HepG2 (cell line): ENCODE results near the gene TAMALIN. TPM values are rescaled to one million over a fixed set of nuclear protein-coding genes. Genes with fewer than 3 reads are reported as not detected.

Experiments used
- ATAC-seq: fragments of 200-7000 bp; cut with Tn5 transposase; 3 replicates; pipeline ENCODE4 v1.9.1; 2020; ENCODE audit warnings: mild to moderate bottlenecking, moderate library complexity
- BruUV-seq: library from RNA; stranded (reverse); fragments of 400-500 nt; replicated peaks from 2 replicates; lab custom pipeline; 2021; lab: Mats Ljungman, UMichigan
- CTCF ChIA-PET: fragments of 300-600 bp; formaldehyde crosslinking; extraction: SDS; loops from one replicate; lab custom pipeline; 2021; ENCODE audit warnings: low total read pairs, inconsistent platforms, low intra/inter-chr PET ratio; lab: Yijun Ruan, JAX
- POLR2A ChIA-PET: fragments of 350-600 bp; sonication (Branson Sonifier 250); formaldehyde crosslinking; loops from one replicate; lab custom pipeline; 2020; ENCODE audit warnings: antibody characterized with exemption, inconsistent platforms; lab: Yijun Ruan, JAX
- DNase-seq: peaks from one replicate; pipeline ENCODE4 v3.0.0-alpha.2; 2015; ENCODE audit warnings: low spot score
- FAIRE-seq: peaks from 3 replicates; lab custom pipeline; 2011; peaks lifted over from hg19 to GRCh38; lab: Jason Lieb, UNC
- H2AFZ ChIP-seq: one replicate; pipeline ENCODE4 v1.6.1; 2011; ENCODE audit warnings: low read length, inconsistent platforms
- H3K27ac ChIP-seq: fragments of 300-600 bp; 3 replicates; pipeline ENCODE4 v1.8.0; 2011; ENCODE audit warnings: mixed run types, mild to moderate bottlenecking, mixed read lengths, low read length, inconsistent platforms; ENCODE audit not compliant: insufficient read depth; ENCODE audit errors: extremely low read length
- H3K27me3 ChIP-seq, 2 experiments: fragments of 200-600 bp in 1 of 2; 2 replicates in 1 of 2; 3 replicates in 1 of 2; pipeline versions ENCODE4 v1.6.0 to v1.8.0; 2011; ENCODE audit warnings: low read length in 2 of 2, mild to moderate bottlenecking in 2 of 2, moderate library complexity in 2 of 2, inconsistent platforms in 1 of 2; ENCODE audit not compliant: insufficient read depth in 2 of 2, control insufficient read depth in 1 of 2
- H3K36me3 ChIP-seq, 2 experiments: fragments of 200-600 bp in 1 of 2; replicated peaks in 1 of 2; 2 replicates in 1 of 2; 3 replicates in 1 of 2; pipeline versions ENCODE4 v1.5.1 to v1.8.0; 2011; ENCODE audit warnings: low read length in 2 of 2, inconsistent platforms in 1 of 2; ENCODE audit not compliant: insufficient read depth in 2 of 2, control insufficient read depth in 1 of 2
- H3K4me1 ChIP-seq: 2 replicates; pipeline ENCODE4 v1.5.1; 2012; ENCODE audit warnings: low read length, inconsistent platforms; ENCODE audit not compliant: insufficient read depth
- H3K4me2 ChIP-seq: 2 replicates; pipeline ENCODE4 v1.6.0; 2011; ENCODE audit warnings: low read depth, low read length, inconsistent platforms
- H3K4me3 ChIP-seq, 3 experiments: fragments of 200-600 bp in 1 of 3; sonication (generic), shearing (Covaris generic) in 1 of 3; replicated peaks in 1 of 3; 2 replicates each; pipeline ENCODE4 v1.5.1; 2011 to 2016; ENCODE audit warnings: low read length in 3 of 3, inconsistent platforms in 2 of 3, low read depth in 2 of 3, mild to moderate bottlenecking in 2 of 3, control low read depth in 1 of 3, mixed read lengths in 1 of 3; ENCODE audit not compliant: insufficient read depth in 1 of 3
- H3K79me2 ChIP-seq: one replicate; pipeline ENCODE4 v1.6.1; 2011; ENCODE audit warnings: low read length, inconsistent platforms; ENCODE audit not compliant: insufficient read depth
- H3K9ac ChIP-seq: 2 replicates; pipeline ENCODE4 v1.6.0; 2011; ENCODE audit warnings: mild to moderate bottlenecking, low read depth, low read length, inconsistent platforms; ENCODE audit not compliant: insufficient read depth
- H3K9me3 ChIP-seq: 2 replicates; pipeline ENCODE4 v1.5.1; 2012; ENCODE audit warnings: mild to moderate bottlenecking, low read length
- H4K20me1 ChIP-seq: 2 replicates; pipeline ENCODE4 v1.6.0; 2011; ENCODE audit warnings: inconsistent platforms, mild to moderate bottlenecking, low read length, moderate library complexity; ENCODE audit not compliant: insufficient read depth
- ARNT ChIP-seq: fragments of 450-650 bp; IDR thresholded peaks from 2 replicates; pipeline ENCODE4 v1.6.1; 2017
- CAMTA2 ChIP-seq: sonication (generic); formaldehyde crosslinking; IDR thresholded peaks from 2 replicates; pipeline ENCODE4 v1.4.0; 2020; ENCODE audit warnings: mild to moderate bottlenecking, missing genetic modification reagents, borderline replicate concordance
- DMAP1 ChIP-seq: IDR thresholded peaks from 2 replicates; pipeline ENCODE4 v1.6.1; 2016
- GATAD2A ChIP-seq: IDR thresholded peaks from 2 replicates; pipeline ENCODE4 v1.6.1; 2016
- HDAC2 ChIP-seq: sonication (generic); formaldehyde crosslinking; IDR thresholded peaks from 2 replicates; pipeline ENCODE4 v1.4.0; 2020; ENCODE audit warnings: missing genetic modification reagents
- MLLT10 ChIP-seq: sonication (generic); formaldehyde crosslinking; IDR thresholded peaks from 2 replicates; pipeline ENCODE4 v1.4.0; 2020; ENCODE audit warnings: missing genetic modification reagents
- MZF1 ChIP-seq: sonication (generic); formaldehyde crosslinking; IDR thresholded peaks from 2 replicates; pipeline ENCODE4 v1.8.1; 2023; ENCODE audit warnings: mild to moderate bottlenecking, missing genetic modification reagents, borderline replicate concordance
- NFIC ChIP-seq: IDR thresholded peaks from 2 replicates; pipeline ENCODE4 v1.6.1; 2012; ENCODE audit warnings: mild to moderate bottlenecking, low read length, inconsistent platforms
- NFYB ChIP-seq: sonication (generic); formaldehyde crosslinking; IDR thresholded peaks from 2 replicates; pipeline ENCODE4 v1.4.0; 2020; ENCODE audit warnings: missing genetic modification reagents
- NKX3-1 ChIP-seq: sonication (generic); formaldehyde crosslinking; IDR thresholded peaks from 2 replicates; pipeline ENCODE4 v1.5.0; 2020; ENCODE audit warnings: missing genetic modification reagents
- REL ChIP-seq: sonication (generic); formaldehyde crosslinking; conservative IDR thresholded peaks from 2 replicates; pipeline ENCODE4 v1.8.0; 2022; ENCODE audit warnings: mild to moderate bottlenecking, missing genetic modification reagents, moderate library complexity
- RFX5 ChIP-seq: IDR thresholded peaks from 2 replicates; pipeline ENCODE4 v1.6.1; 2011; ENCODE audit warnings: low read depth, low read length, improper control_type of control experiment
- RXRB ChIP-seq: IDR thresholded peaks from 2 replicates; pipeline ENCODE4 v1.6.1; 2016; ENCODE audit warnings: borderline replicate concordance, missing genetic modification reagents, missing compliant biosample characterization
- SIN3A ChIP-seq: IDR thresholded peaks from 2 replicates; pipeline ENCODE4 v1.6.1; 2011; ENCODE audit warnings: low read depth, mild to moderate bottlenecking, control low read depth, low read length, borderline replicate concordance
- SMAD1 ChIP-seq: sonication (generic); formaldehyde crosslinking; IDR thresholded peaks from 2 replicates; pipeline ENCODE4 v1.4.0; 2020; ENCODE audit warnings: missing genetic modification reagents, low read depth, mild to moderate bottlenecking, borderline replicate concordance
- SRY ChIP-seq: sonication (generic); formaldehyde crosslinking; IDR thresholded peaks from 2 replicates; pipeline ENCODE4 v1.8.0; 2022; ENCODE audit warnings: mild to moderate bottlenecking, missing genetic modification reagents
- ZNF264 ChIP-seq: sonication (generic); formaldehyde crosslinking; IDR thresholded peaks from 2 replicates; pipeline ENCODE4 v1.4.0; 2020; ENCODE audit warnings: missing genetic modification reagents
- ZNF326 ChIP-seq: sonication (generic); formaldehyde crosslinking; IDR thresholded peaks from 2 replicates; pipeline ENCODE4 v1.4.0; 2020; ENCODE audit warnings: missing genetic modification reagents, borderline replicate concordance
- ZNF557 ChIP-seq: sonication (generic); formaldehyde crosslinking; IDR thresholded peaks from 2 replicates; pipeline ENCODE4 v1.4.0; 2020; ENCODE audit warnings: missing genetic modification reagents
- ZNF589 ChIP-seq: sonication (generic); formaldehyde crosslinking; conservative IDR thresholded peaks from 2 replicates; pipeline ENCODE4 v1.8.0; 2022; ENCODE audit warnings: mild to moderate bottlenecking, moderate library complexity, missing genetic modification reagents
- ZNF709 ChIP-seq: sonication (generic); formaldehyde crosslinking; IDR thresholded peaks from 2 replicates; pipeline ENCODE4 v1.5.0; 2020; ENCODE audit warnings: mild to moderate bottlenecking, missing genetic modification reagents
- ZNF737 ChIP-seq: sonication (generic); formaldehyde crosslinking; IDR thresholded peaks from 2 replicates; pipeline ENCODE4 v1.5.0; 2020; ENCODE audit warnings: missing genetic modification reagents, mild to moderate bottlenecking, borderline replicate concordance
- ZNF788 ChIP-seq: sonication (generic); formaldehyde crosslinking; IDR thresholded peaks from 2 replicates; pipeline ENCODE4 v1.5.0; 2020; ENCODE audit warnings: mild to moderate bottlenecking, missing genetic modification reagents, borderline replicate concordance
- WGBS: methylation state at CpG from one replicate; pipeline ENCODE4 v1.1.6; 2017; ENCODE audit warnings: low lambda C conversion rate; 5-methylcytosine and 5-hydroxymethylcytosine counted together
- in situ Hi-C: cut with HindIII; loops from 2 replicates; pipeline ENCODE4 v1.10.0; 2017; ENCODE audit warnings: low pct_unique_long_range_greater_than_20kb; ENCODE audit not compliant: extremely low pct_ligation_motif_present
- intact Hi-C: fragments of 100-400 bp; cut with micrococcal nuclease; formaldehyde crosslinking; loops from one replicate; pipeline ENCODE4 v1.10.0; 2022; ENCODE audit not compliant: unreplicated experiment
- polyA plus RNA-seq, 8 experiments: library from polyadenylated mRNA; depleted of rRNA in 3 of 8; stranded (reverse) in 7 of 8; unstranded in 1 of 8; fragments of >200 nt; fragmentation: Illumina TruSeq in 4 of 8; extraction: Trizol in 4 of 8; gene quantifications; 2 replicates each; pipeline versions ENCODE4 v1.2.1 to v1.2.3, GENCODE V29; 2011 to 2016; ENCODE audit warnings: low read depth in 4 of 8, missing spikeins in 1 of 8, mixed read lengths in 1 of 8; ENCODE audit not compliant: insufficient read depth in 1 of 8
- total RNA-seq, 5 experiments: library from RNA; depleted of rRNA; stranded (reverse); fragments of >200 nt; fragmentation: Illumina TruSeq; extraction: Trizol; gene quantifications; 2 replicates each; pipeline ENCODE4 v1.2.3, GENCODE V29; 2016; ENCODE audit warnings: low read depth in 1 of 5
- TF ChIP-seq, protein P1 (sequence below): IDR thresholded peaks from 2 replicates; pipeline ENCODE4 v1.6.1; 2012; ENCODE audit warnings: inconsistent platforms
- TF ChIP-seq, protein P2 (sequence below): sonication (generic); formaldehyde crosslinking; IDR thresholded peaks from 2 replicates; pipeline ENCODE4 v1.8.0; 2023; ENCODE audit warnings: mild to moderate bottlenecking, missing genetic modification reagents
- TF ChIP-seq, protein P3 (sequence below): sonication (generic); formaldehyde crosslinking; IDR thresholded peaks from 2 replicates; pipeline ENCODE4 v1.8.1; 2023; ENCODE audit warnings: missing genetic modification reagents, inconsistent platforms, borderline replicate concordance

TAMALIN gene
- total and polyA plus RNA-seq, 2 of the 13 experiments (the other 11 are each of a cell fraction or from before 2014, with no cell fraction given): 2.9 to 10.9 TPM

DNA sequence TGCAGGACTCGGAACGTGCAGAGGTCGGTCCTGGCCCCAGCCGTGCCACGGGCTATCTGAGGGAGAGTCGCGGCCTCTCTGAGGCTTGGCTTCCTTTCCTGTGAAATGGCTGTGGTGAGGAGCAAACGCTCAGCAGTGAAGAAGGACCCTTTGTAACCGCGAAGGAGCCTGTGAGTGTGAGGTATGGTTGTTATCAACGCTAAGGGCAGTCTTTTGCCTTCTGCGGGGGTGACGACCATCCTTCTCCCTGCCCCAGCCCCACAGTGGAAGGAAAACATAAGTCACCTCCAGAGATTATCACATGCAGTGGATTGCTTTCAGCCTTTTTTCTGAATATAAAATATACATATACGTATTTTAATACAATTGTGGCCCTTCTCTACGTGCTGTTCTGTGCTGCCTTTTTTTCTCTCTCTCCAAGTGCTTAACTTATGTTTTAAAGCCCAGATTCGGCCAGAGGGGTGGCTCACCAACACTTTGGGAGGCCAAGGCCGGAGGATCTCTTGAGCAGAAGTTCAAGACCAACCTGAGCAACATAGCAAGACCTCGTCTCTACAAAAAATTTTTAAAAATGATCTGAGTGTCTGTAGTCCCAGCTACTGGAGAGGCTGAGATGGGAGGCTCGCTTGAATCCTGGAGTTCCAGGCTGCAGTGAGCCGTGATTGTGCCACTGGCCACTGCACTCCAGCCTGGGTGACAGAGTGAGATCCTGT, 17.4 kb downstream of the TAMALIN start:
- no peaks in the 10 kb centered on the region for H3K36me3 ChIP-seq
- H3K4me3 ChIP-seq: peak overlapping the region; percentile 57 to 85 (median 63)
- ATAC-seq: no peak
- H4K20me1 ChIP-seq: no peaks in the 10 kb centered on the region
- in situ Hi-C loops (no loop called here), intact Hi-C loops (no loop called here)
- peak overlapping the region; percentile 93 for H3K4me2 ChIP-seq
- peak overlapping the region; percentile 16 for H3K27ac ChIP-seq
- H3K9ac ChIP-seq: peak overlapping the region; percentile 61
- FAIRE-seq: no peak
- no TSS peak for BruUV-seq
- H3K4me1 ChIP-seq: peaks cover 52% of the 10 kb centered on the region
- no peaks in the 10 kb centered on the region for H3K9me3 ChIP-seq
- DNase-seq: no peak
- ChIA-PET CTCF (interaction anchor here (0.8 to 8.0 kb wide), 6 partner anchors 21 to 97 kb away, joined by 3 to 99 read pairs (median 25); partner anchors contain the start of gene ATG101), POLR2A (interaction anchor here (1.1 to 4.0 kb wide), 7 partner anchors 13 to 223 kb away, joined by 3 to 45 read pairs (median 6); partner anchors contain the start of genes NR4A1 and TAMALIN)
- WGBS: 17% methylated on average over 14 of the region's 20 CpGs
- no peaks in the 10 kb centered on the region for H3K79me2 ChIP-seq
- H3K27me3 ChIP-seq: no peaks in the 10 kb centered on the region; a peak in 2 of 5 replicates
- no peak overlapping the region for H2AFZ ChIP-seq
- TF ChIP-seq ZNF737 (CRISPR knock-in tag) (no peak), NFIC (no peak), SIN3A (no peak), ZNF264 (CRISPR knock-in tag) (no peak), SMAD1 (CRISPR knock-in tag) (0 out of 2 replicates have a peak, but pooled peaks have one; percentile 34), ZNF788 (peak; percentile 2; the same call in 1 of the 2 replicates), ZNF589 (no peak), NKX3-1 (CRISPR knock-in tag) (no peak), ZNF557 (CRISPR knock-in tag) (no peak), MZF1 (no peak), ZNF709 (CRISPR knock-in tag) (no peak), GATAD2A (CRISPR knock-in tag) (no peak), NFYB (CRISPR knock-in tag) (no peak), HDAC2 (0 out of 2 replicates have a peak, but pooled peaks have one; percentile 31), ARNT (no peak), ZNF326 (CRISPR knock-in tag) (no peak), REL (no peak), MLLT10 (CRISPR knock-in tag) (no peak), DMAP1 (CRISPR knock-in tag) (no peak), CAMTA2 (CRISPR knock-in tag) (no peak), SRY (CRISPR knock-in tag) (no peak), RFX5 (no peak), RXRB (CRISPR knock-in tag) (0 out of 2 replicates have a peak, but pooled peaks have one; percentile 4)
- TF ChIP-seq, protein P1, sequence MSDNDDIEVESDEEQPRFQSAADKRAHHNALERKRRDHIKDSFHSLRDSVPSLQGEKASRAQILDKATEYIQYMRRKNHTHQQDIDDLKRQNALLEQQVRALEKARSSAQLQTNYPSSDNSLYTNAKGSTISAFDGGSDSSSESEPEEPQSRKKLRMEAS: no peak; the same call in 1 of the 2 replicates
- TF ChIP-seq, protein P2, sequence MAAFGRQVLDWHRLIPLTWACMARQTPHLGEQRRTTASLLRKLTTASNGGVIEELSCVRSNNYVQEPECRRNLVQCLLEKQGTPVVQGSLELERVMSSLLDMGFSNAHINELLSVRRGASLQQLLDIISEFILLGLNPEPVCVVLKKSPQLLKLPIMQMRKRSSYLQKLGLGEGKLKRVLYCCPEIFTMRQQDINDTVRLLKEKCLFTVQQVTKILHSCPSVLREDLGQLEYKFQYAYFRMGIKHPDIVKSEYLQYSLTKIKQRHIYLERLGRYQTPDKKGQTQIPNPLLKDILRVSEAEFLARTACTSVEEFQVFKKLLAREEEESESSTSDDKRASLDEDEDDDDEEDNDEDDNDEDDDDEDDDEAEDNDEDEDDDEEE: no peak
- TF ChIP-seq, protein P3, sequence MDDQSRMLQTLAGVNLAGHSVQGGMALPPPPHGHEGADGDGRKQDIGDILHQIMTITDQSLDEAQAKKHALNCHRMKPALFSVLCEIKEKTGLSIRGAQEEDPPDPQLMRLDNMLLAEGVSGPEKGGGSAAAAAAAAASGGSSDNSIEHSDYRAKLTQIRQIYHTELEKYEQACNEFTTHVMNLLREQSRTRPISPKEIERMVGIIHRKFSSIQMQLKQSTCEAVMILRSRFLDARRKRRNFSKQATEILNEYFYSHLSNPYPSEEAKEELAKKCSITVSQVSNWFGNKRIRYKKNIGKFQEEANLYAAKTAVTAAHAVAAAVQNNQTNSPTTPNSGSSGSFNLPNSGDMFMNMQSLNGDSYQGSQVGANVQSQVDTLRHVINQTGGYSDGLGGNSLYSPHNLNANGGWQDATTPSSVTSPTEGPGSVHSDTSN (CRISPR knock-in tag): no peak
